Measurements from ENCODE around the gene CDKN2B-AS1. TPM values are rescaled to one million over a fixed set of nuclear protein-coding genes. Genes with fewer than 3 reads are reported as not detected.

The CDKN2B-AS1 gene
- polyA plus RNA-seq, 1 donor from 2014 or later: not detected

DNA sequence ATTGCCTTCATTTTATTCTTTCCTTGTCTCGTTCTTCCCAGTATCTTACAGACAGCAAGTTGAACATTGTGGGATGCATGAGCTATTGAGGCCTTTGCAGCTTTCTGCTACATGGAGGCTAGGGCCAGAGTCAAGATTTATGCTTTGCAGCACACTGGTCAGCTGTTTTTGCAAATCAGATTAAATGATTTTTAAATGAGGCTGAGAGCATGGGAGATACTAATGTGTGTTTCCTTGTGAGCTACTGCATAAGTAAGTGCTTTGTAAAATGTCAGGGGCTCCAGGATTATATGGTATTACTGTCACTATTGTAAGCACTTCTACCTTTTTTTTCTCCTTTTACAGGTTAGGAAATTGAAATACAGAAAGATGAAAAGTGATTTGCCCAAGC, 125.6 kb downstream of the CDKN2B-AS1 start:
- Histone ChIP-seq H3K27me3 (ENCODE audit: insufficient read depth, low read depth, low read length) (no peaks in the 10 kb centered on the region), H3K9ac (ENCODE audit: low read length) (no peak overlapping the region), H3K36me3 (ENCODE audit: insufficient read depth, low read length) (no peaks in the 10 kb centered on the region), H3K79me2 (replicated peaks; ENCODE audit: insufficient read depth, low read length) (no peaks in the 10 kb centered on the region), H3K4me3 (ENCODE audit: low read length) (no peak overlapping the region), H3F3A (ENCODE audit: insufficient read depth, low read length, poor library complexity, severe bottlenecking) (no peaks in the 10 kb centered on the region), H3K9me2 (ENCODE audit: insufficient read depth, low read length) (no peaks in the 10 kb centered on the region), H3K4me2 (ENCODE audit: low read length) (no peak overlapping the region), H4K20me1 (ENCODE audit: insufficient read depth) (no peaks in the 10 kb centered on the region), H3K9me3 (ENCODE audit: low read length) (no peaks in the 10 kb centered on the region), H3K27ac (ENCODE audit: low read length) (no peak overlapping the region), H2AFZ (ENCODE audit: low read depth, low read length) (no peak overlapping the region)
- no peak for TF ChIP-seq MXI1 (conservative IDR thresholded peaks at IDR 0.05; ENCODE audit: poor library complexity, severe bottlenecking)
- TF ChIP-seq, protein P1, sequence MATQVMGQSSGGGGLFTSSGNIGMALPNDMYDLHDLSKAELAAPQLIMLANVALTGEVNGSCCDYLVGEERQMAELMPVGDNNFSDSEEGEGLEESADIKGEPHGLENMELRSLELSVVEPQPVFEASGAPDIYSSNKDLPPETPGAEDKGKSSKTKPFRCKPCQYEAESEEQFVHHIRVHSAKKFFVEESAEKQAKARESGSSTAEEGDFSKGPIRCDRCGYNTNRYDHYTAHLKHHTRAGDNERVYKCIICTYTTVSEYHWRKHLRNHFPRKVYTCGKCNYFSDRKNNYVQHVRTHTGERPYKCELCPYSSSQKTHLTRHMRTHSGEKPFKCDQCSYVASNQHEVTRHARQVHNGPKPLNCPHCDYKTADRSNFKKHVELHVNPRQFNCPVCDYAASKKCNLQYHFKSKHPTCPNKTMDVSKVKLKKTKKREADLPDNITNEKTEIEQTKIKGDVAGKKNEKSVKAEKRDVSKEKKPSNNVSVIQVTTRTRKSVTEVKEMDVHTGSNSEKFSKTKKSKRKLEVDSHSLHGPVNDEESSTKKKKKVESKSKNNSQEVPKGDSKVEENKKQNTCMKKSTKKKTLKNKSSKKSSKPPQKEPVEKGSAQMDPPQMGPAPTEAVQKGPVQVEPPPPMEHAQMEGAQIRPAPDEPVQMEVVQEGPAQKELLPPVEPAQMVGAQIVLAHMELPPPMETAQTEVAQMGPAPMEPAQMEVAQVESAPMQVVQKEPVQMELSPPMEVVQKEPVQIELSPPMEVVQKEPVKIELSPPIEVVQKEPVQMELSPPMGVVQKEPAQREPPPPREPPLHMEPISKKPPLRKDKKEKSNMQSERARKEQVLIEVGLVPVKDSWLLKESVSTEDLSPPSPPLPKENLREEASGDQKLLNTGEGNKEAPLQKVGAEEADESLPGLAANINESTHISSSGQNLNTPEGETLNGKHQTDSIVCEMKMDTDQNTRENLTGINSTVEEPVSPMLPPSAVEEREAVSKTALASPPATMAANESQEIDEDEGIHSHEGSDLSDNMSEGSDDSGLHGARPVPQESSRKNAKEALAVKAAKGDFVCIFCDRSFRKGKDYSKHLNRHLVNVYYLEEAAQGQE (IDR thresholded peaks at IDR 0.05; ENCODE audit: borderline replicate concordance): no peak
- TF ChIP-seq RAD21 (conservative IDR thresholded peaks at IDR 0.05): no peak
- TF ChIP-seq POLR2AphosphoS5 (IDR thresholded peaks at IDR 0.05): no peak
- no peak for TF ChIP-seq EP300 (conservative IDR thresholded peaks at IDR 0.05; ENCODE audit: poor library complexity, severe bottlenecking)
- no peak for TF ChIP-seq SMC3 (conservative IDR thresholded peaks at IDR 0.05; ENCODE audit: poor library complexity)
- TF ChIP-seq, protein P2, sequence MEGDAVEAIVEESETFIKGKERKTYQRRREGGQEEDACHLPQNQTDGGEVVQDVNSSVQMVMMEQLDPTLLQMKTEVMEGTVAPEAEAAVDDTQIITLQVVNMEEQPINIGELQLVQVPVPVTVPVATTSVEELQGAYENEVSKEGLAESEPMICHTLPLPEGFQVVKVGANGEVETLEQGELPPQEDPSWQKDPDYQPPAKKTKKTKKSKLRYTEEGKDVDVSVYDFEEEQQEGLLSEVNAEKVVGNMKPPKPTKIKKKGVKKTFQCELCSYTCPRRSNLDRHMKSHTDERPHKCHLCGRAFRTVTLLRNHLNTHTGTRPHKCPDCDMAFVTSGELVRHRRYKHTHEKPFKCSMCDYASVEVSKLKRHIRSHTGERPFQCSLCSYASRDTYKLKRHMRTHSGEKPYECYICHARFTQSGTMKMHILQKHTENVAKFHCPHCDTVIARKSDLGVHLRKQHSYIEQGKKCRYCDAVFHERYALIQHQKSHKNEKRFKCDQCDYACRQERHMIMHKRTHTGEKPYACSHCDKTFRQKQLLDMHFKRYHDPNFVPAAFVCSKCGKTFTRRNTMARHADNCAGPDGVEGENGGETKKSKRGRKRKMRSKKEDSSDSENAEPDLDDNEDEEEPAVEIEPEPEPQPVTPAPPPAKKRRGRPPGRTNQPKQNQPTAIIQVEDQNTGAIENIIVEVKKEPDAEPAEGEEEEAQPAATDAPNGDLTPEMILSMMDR (IDR thresholded peaks at IDR 0.05; ENCODE audit: poor library complexity, severe bottlenecking): no peak
- TF ChIP-seq EZH2 (IDR thresholded peaks at IDR 0.05; ENCODE audit: borderline replicate concordance, insufficient read depth, low read length, poor library complexity, severe bottlenecking): no peak

DNA sequence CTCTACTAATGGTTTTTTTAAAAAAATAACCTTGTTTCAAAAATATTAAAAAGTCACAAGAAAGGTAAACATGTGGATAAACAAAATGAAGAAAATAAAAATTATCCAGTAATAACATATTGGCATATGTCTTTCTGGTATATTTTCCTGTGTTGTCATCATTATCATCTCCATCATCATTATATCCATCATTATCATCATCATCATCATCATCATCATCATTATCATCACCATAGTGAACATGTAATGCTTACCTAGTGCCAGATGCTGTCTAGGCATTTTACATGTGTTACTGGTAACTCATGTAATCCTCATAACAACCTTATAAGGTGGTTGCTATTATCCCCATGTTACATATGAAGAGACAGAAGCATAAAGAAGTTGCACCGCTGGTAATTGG, 126.0 kb downstream of the CDKN2B-AS1 start:
- H3K4me2 ChIP-seq (ENCODE audit: low read length): no peak overlapping the region
- no peak overlapping the region for H3K9ac ChIP-seq (ENCODE audit: low read length)
- H3K9me2 ChIP-seq (ENCODE audit: insufficient read depth, low read length): no peaks in the 10 kb centered on the region
- no peak overlapping the region for H2AFZ ChIP-seq (ENCODE audit: low read depth, low read length)
- no peaks in the 10 kb centered on the region for H3F3A ChIP-seq (ENCODE audit: insufficient read depth, low read length, poor library complexity, severe bottlenecking)
- TF ChIP-seq SMC3 (conservative IDR thresholded peaks at IDR 0.05; ENCODE audit: poor library complexity) (no peak), TAF1 (IDR thresholded peaks at IDR 0.05; ENCODE audit: low read depth) (no peak), EP300 (conservative IDR thresholded peaks at IDR 0.05; ENCODE audit: poor library complexity, severe bottlenecking) (peak; percentile 37)
- H3K27me3 ChIP-seq (ENCODE audit: insufficient read depth, low read depth, low read length): no peaks in the 10 kb centered on the region
- no peaks in the 10 kb centered on the region for H4K20me1 ChIP-seq (ENCODE audit: insufficient read depth)
- no peaks in the 10 kb centered on the region for H3K9me3 ChIP-seq (ENCODE audit: low read length)
- no peak overlapping the region for H3K27ac ChIP-seq (ENCODE audit: low read length)
- H3K79me2 ChIP-seq (replicated peaks; ENCODE audit: insufficient read depth, low read length): no peaks in the 10 kb centered on the region
- H3K4me3 ChIP-seq (ENCODE audit: low read length): no peak overlapping the region
- no peaks in the 10 kb centered on the region for H3K36me3 ChIP-seq (ENCODE audit: insufficient read depth, low read length)

Data from neural cell (in vitro differentiated cells).